ENCODE results near the gene NLGN1.

NLGN1 gene

DNA sequence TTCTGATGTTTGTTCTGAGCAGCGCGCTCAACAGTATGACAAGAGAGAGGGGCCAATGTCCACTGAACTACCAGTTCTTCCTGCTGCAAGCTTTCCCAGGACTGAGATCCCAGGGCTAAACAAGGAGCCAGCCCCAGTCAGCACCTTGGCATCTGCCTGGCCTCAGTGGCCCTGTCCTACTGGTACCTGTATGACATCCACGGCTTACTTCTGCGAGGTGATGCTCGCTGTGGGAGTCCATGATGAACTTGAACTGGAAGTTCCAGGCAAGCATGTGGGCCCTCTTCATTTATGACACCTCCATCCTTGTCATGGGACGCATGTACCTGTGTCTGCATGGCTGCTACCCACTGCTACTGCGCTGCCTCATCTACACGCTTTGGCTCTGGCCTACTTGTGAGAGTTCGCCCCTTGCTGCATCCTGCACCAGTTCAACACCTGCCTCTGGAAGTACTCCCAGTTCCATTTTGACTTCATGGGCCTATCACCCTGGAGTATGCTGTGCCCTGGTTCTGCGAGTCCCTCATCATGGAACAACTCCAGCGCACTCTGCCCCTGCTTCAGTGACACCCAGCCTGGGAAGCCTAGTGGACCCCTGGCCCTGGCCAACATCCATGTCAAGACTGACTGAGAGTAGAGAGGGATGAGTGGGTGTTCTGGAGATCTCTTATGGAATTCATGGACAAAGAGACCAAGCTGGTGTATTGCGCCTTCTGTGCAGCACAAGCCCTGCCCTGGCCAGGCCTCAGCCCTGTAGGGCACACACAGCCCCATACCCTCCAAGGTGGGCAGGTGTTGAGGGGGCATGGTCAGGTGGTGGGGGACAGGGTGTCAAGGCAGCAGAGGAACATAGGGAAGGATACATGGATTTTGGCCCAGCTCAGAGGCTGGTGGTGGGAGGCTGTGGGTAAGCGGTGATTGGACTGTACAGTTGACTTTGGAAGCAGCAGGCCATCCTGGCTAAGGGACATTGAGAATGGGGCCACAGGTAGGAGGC is 246.8 kb downstream of the NLGN1 start:
- DNase-seq, result no peak

DNA sequence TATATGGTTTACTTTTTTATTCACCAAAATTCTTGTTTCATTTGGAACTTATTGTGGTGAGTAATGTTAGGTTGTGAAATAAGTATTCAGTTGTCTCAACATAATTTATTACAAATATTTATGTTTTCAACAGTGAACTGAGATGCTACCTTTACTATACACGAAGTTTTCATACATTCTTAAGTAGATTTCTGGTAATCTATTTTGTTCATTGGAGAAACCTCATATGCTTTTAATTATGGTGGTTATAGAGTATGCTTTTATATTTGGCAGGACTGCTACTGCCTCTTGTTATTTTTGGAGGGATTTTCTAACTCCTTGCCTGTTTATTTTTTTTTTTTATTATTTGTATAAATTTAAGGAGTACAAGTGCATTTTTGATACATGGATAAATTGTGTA is 253.1 kb downstream of the NLGN1 start:
- DNase-seq, result no peak

DNA sequence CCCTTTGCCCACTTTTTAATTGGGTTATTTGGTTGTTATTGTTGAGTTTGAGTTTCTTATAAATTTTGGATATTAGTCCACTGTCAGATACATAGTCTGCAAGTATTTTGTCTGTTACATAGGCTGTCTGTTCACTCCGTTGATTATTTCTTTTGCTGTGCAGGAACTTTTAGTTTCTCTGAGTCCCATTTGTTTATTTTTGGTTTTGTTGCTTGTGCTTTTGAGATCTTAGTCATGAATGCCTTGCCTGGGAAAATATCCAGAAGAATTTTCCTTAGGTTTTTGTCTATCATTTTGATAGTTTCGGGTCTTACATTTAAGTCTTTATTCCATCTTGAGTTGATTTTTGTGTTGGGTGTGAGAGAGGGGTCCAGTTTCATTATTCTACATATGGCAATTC is 254.5 kb downstream of the NLGN1 start:
- DNase-seq, result no peak

DNA sequence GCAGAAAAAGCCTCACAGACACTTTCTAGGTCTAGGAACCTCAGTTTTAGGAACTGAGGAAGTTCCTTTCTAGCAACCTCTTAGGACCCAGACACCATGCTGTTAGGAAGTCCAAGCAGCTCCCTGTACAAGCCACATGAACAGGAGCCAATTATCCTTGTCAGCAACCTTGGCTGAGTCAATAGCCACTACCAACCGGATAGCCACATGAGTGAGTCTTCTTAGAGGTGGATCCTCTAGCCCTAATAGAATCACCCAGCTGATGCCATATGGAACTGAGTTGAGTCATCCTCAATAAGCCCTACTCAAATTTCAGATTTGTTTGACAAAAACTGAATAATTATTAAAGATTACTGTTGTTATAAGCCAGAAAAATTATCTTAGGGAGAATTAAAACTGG is 256.2 kb downstream of the NLGN1 start:
- DNase-seq, result no peak

DNA sequence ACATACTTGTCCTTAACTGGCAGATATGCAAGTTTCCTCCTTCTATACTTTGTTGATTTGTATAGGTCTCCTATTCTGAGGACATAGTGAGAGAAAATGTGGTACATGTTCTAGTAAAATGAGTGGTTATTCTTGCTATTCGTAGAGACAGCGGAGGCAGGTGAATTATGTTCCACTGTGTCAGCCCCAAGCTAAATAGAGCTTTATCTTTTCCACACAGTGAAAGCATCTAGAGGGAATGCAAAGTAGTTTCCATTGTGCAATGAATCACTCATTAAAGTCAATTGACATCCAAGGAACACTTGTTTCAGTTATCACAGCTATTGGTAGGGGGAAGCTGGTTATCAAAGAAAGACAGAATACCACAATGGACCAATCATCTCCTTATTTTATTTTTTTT is 262.4 kb downstream of the NLGN1 start:
- DNase-seq, result no peak

DNA sequence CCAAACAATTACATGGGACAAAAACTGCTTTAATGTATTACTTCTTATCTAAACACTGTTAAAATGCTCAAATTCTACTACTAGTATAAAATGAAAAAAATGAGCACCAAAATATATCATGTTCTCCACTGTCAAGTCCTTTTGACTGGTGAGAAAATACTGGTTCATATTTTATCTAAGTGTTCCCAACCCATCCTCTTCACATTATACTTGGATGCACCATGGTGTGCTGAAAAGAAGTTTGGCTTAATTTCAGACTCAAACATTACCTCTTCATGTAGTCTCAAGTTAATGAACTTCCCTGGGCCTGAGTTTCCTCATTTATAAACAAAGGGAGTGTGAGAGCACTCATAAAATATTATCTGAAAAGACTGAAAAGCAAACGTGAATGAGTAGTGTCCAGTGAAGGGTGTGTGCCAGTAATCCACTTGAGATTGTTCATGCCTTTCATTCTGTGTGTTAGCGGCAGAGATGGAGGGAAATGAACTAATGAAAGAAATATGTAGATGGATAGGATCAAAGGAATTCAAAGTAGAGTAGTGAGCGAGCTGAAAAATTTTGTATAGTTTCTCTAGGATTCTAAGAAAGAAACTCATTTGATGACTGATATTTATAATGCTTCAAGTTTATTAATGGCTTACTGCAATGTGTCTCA is 263.2 kb downstream of the NLGN1 start:
- DNase-seq, result no peak

DNA sequence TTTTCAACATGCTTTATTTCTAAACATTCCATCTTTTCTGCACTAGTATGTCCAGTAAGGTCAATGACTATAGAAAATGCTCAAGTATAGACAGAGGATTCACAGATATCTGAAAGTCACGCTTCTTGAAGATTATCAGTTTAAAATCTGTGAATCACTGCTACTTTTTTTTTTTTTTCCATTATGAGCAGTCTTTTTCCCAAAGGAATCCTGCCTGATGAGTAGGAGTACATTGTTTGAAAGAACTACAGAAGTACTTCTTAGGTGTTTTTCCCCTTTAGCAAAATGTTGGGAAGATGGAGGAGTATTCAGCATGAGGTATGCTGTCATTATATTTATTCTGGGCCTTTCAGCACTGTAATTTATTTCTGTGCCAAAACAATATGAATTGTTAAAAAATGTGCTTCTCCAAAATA is 266.2 kb downstream of the NLGN1 start:
- no peak for DNase-seq

DNA sequence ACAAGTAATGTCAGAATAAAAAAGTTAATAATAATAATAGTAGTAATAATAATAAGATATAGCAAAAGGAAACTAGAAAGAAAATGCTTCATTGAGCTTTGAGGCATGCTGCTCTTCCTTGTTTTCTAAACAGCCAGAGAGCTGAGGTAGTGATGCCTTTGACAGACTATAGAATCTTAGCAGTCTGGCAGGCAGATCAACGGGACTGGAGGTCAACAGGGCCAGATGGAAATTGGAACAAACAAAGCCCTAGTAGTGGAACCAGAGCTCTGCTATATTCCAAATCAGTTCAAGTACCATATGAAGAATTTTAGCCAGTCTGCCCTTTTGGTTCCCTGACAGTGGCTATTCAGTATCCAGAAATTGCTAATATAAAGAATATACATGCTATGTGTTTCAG is 278.6 kb downstream of the NLGN1 start:
- no peak for DNase-seq

DNA sequence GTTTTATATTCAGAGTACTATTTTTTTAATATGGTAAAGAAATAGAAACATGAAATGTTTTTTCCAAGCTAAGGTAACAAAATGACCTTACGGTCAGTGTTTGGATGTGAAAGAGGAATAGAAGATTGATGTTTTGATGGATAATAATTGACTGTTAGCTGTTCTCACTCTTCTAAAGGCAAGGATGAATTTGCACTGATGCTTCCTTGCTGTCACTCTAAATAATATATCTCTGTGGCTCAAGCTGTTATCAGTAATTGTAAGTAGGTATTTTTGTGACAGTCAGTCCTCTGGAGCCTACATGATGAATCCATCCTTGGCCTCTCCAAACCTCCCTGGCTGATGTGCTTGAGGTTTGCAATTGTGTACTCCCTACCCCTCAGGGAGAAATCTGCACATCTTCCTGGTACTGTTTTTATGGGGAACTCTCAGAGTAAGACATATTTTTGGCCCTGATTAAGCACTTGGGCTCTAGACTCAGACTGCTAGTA is 283.7 kb downstream of the NLGN1 start:
- no peak for DNase-seq

DNA sequence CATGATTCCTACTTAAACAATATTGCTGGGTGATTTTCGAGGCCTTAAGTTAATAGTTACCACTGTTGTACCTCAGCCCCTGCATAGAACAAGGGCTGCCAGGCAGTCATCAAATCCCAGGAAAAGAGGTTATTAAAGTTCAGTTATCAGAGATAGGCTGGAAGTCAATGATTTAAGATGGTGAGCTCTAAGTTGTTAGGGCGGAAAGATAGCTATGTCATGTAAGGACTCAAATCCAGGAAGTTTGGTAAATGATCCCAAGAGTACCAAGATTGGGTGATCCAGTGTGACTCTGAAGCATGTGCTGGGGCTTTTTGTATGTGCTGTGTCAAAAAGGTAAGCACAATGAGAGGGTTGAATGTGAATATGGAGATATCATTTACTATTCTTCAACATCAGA is 287.9 kb downstream of the NLGN1 start:
- no peak for DNase-seq

DNA sequence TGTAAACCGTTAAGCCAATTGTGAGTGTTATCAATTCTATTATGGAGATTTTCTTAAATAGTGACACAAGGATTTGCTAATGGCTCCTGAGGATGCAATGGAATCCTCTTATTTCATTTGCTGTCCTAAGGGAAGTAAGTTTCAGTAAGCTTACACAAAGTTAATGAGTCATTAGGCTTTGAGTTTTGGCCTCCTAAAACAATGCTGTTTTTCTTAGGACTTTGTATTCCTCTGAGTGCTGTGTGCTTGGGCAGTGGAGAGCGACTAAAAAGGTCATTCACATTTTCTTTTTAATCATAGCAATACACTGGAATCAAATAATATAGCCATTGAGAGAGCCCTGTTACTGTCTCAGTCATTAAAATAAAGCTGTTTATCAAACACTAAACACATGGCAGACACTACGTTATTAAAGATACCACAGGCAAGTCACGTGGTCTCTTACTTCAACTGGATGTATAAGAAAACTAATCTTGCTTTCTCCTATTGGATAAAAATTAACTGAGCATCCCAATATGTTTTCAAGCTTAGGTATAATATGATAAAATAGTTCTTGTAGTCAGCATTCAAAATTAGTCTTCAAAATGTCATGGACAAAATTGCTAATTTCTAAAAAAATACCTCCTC is 290.8 kb downstream of the NLGN1 start:
- no peak for DNase-seq

DNA sequence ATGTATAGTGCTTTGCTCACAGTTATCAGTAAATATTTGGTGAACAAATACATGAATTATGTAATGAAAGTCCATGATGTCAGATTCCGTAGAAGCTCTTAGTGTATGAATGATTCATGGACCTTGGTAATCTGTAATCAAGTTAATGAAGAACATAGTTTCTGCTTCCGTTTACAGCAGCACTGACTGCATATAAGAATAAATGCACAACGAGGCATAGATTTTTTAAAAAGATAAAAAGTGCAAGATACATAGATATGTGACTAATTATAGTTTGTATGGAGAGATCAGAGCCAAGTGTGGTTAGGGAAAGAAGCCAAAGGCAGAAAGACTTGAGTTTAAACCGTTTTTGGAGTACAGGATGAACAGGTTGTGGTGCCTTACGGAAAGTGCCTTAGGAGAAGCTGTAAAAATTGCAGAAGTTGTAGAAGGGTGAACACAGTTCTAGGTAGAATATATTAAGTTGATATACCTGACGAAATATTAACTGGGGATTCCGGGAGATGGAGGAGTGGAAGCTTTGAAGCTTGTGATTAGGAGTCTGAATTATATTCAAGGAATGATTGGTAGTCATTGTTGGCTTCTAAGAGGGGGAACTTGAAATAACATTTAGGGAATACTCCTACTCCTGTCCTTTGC is 293.1 kb downstream of the NLGN1 start:
- DNase-seq, result no peak

DNA sequence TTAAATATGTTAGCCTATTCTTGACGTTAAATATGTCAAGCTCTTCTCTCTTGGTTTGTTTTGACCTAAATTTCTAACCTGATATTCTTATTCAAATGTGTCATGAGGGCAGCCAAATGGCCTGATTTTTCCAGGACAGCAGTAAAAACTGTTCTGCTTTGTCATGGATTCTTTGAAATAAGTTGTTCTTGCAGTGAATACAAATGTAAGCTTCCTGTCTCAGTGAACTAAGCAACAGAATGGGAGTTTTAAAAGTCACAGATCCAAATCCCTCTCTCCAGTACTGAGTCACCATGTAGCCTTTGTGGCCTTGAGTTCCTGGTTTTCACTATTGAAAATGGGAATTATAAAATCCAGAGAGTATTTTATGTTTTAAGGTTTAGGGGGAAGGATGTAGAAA is 301.8 kb downstream of the NLGN1 start:
- DNase-seq, result no peak

DNA sequence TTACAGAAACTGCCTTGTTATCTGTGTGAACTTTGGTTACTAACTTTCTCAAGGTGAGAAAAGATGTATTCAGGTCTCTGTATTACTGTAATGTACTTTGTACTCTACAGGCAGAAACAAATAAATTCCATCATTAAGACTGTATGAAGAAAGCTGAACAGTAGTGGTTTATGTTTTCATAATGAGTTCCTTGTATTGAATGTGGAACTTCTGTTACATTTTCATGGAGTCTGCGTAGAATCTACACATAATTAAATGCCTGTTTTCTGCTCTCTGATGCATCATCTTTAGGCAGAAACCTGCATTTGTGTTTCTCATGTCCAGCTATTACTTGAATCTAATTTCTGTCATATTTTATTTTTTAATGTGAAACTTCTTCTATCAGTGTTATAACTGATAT is 302.8 kb downstream of the NLGN1 start:
- DNase-seq, result no peak

DNA sequence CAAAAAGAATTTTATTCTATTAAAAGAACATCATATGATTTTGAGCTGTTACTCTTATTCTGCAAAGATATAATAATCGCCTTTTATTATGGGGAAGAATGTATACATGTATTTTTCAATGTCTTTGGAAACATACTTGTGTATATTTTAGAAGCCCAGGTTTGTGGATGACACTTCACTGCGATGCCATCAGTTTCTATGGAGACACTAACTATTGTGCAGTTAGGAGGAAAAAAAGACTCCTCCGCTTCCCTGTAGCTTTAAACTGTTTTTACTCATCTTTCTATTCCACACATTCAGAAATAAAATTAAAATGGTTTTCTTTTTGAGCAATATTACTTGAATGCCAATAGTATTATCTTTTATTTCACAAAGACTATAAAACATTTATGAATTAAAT is 305.0 kb downstream of the NLGN1 start:
- no peak for DNase-seq

DNA sequence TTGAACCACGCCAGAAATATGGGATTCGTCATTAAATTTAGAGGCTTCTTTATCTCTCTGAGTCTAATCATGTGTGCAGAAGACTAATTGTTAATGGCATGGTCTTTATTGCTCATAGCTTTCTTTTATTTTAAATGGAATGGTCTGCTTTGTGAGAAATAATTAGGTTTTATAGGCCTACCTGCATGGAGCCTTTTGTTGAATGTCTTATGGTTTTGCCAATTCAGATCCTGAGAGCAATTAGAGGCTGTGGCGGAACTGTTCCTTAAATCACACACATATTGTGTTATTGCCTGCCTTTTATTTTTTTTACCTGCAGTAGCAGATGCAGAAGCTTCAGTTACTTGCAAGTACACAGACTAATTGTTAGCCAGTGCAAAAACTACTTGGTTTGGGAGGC is 306.2 kb downstream of the NLGN1 start:
- no peak for DNase-seq

DNA sequence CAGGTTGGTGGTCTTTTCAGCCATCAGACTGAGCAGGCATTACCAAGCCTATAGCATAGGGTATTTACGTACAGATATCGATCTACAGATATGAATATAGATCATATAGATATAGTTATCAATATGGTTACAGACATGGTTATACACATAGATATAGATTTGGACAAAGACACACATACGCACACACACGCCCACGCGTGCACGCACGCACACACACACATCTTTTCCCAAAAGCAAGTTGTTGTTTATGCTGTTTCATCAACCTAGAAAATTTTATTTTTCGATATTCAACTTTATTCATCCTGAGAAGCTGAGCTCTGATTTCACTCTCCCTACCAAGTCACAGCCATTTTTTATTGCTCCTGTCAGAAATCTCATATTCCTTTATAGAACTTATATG is 309.1 kb downstream of the NLGN1 start:
- DNase-seq, result no peak

DNA sequence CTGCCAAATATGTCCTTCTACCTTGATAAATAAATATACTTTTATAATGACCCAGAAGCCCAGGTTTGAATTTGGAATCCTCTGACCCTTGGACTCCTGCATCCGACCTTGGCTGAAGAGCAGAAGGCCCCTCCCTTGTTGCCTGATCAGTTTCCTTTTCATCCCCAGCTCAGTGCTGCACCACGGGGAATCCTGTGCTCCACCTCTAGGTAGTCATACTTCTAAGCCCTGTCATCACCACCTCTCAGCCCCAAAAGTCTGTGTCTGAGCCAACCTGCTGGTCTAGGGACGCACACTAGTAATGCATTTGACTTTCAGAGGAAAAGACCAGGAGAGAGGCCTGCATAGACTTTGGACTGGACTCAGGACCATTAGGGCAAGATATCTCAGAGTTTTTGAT is 310.6 kb downstream of the NLGN1 start:
- DNase-seq, result no peak

DNA sequence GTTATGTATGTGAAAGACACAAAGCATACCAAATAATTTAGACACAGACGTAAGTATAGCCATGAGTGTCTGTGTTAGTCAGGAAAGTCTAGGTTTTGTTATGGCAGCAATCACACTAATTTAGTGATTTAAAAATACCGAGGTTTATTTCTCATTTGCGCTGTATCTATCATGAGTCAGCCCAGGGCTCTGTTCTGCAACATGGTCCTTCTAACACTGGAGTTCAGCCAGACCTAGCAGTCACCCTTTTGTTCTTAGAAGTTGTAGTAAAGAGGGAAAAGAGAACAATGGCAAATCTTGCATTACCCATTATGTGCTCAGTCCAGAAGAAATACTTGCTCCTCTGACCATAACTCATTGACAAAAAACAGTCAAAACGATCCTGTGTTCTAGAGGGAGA is 311.5 kb downstream of the NLGN1 start:
- DNase-seq, result no peak

DNA sequence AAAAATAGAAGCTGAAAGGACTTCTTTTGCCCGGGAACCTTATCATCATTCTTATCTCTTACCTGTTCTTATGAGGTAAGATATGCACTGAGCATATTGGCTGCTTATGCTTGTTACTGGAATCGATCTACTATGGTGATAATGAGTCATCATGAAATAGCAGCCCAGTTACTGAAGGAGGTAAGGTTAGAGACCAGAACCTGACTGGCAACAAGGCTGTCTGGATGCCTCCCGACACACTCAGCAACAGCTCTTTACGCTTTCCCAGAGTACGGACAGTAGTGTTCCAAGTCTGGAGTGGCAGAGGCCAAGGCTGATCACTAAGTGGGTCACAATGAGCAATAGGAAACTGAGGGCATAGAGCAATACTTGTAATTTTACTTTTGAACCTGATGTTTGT is 314.1 kb downstream of the NLGN1 start:
- no peak for DNase-seq

DNA sequence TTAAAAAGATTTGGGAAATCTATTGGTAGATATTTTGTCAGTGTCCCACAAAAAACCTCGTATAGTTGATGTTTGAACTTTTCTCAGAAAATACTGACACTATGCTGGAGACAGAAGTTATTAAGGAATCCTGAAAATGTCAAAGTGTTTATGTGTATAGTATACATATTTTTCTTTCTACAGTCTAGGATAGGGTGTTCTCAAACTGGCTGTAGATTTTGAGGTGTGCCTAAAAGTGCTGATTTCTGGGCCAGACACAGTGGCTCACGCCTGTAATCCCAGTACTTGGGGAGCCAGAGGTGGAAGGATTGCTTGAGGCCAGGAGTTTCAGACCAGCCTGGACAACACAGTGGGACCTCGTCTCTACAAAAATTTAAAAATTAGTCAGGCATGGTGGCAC is 322.0 kb downstream of the NLGN1 start:
- no peak for DNase-seq

DNA sequence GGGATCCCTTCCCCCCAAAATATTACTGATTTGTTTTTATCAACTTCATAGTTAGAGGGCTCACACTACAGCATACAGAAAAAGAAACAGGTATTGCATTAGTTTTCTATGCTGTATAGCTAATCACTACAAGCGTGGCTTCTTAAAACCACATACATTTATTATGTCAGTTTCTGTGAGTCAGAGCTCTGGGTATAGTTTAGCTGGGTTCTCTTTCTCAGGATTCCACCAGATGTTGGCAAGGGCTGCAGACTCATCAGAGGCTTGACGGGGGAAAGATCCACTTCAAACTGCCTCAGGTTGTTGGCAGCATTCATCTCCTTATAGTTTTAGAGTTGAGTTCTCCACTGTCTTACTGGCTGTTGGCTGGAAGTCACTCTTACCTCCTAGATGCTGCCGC is 328.0 kb downstream of the NLGN1 start:
- DNase-seq, result no peak

DNA sequence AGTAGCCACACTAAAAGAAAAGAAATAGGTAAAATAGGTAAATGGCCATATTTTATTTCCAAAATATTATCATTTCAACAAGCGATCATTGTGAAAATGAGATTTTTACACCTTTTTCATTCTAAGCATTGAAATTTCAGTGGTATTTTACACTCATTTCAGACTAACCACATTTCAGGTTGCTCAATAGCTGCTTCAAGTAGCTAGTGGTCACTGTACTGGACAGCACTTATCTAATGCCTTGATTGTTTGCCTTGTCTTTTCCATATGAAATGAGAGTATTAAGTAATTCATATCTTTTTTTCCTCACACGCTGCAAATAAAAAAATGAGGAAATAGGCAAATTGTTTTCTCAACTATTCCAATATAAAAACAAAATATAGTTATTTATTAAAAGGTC is 332.8 kb downstream of the NLGN1 start:
- no peak for DNase-seq
